ENCODE results near the gene TPT1. TPM values are rescaled to one million over a fixed set of nuclear protein-coding genes. Genes with fewer than 3 reads are reported as not detected.
"Not testable (repeated sequence)": the region's sequence is repeated elsewhere in the genome, so short reads cannot be mapped to it uniquely, and the experiment has no call there.

TPT1 gene
- total RNA-seq: 4,768 TPM
- polyA plus RNA-seq: 12,260 TPM
- long read RNA-seq, donor 1, full-length matches to known transcripts: 233 of 288 reads
- long read RNA-seq, donor 1, partial matches to known transcripts: 55 of 288 reads
- long read RNA-seq, donor 1, other reads (novel, unspliced or antisense): 0 of 288 reads
- long read RNA-seq, donor 2: 0 reads
- long read RNA-seq, donor 3, full-length matches to known transcripts: 5,874 of 6,758 reads
- long read RNA-seq, donor 3, partial matches to known transcripts: 652 of 6,758 reads
- long read RNA-seq, donor 3, other reads (novel, unspliced or antisense): 232 of 6,758 reads
- long read RNA-seq, donor 4, full-length matches to known transcripts: 1,307 of 1,643 reads
- long read RNA-seq, donor 4, partial matches to known transcripts: 302 of 1,643 reads
- long read RNA-seq, donor 4, other reads (novel, unspliced or antisense): 34 of 1,643 reads
- long read RNA-seq, donor 5, full-length matches to known transcripts: 5,895 of 7,196 reads
- long read RNA-seq, donor 5, partial matches to known transcripts: 1,154 of 7,196 reads
- long read RNA-seq, donor 5, other reads (novel, unspliced or antisense): 147 of 7,196 reads
- long read RNA-seq, donor 6, full-length matches to known transcripts: 1,116 of 1,374 reads
- long read RNA-seq, donor 6, partial matches to known transcripts: 228 of 1,374 reads
- long read RNA-seq, donor 6, other reads (novel, unspliced or antisense): 30 of 1,374 reads
- long read RNA-seq, donor 7, full-length matches to known transcripts: 1,721 of 2,255 reads
- long read RNA-seq, donor 7, partial matches to known transcripts: 457 of 2,255 reads
- long read RNA-seq, donor 7, other reads (novel, unspliced or antisense): 77 of 2,255 reads
- long read RNA-seq, donor 8, full-length matches to known transcripts: 1,229 of 1,328 reads
- long read RNA-seq, donor 8, partial matches to known transcripts: 77 of 1,328 reads
- long read RNA-seq, donor 8, other reads (novel, unspliced or antisense): 22 of 1,328 reads
- long read RNA-seq, donor 9, full-length matches to known transcripts: 1,189 of 1,424 reads
- long read RNA-seq, donor 9, partial matches to known transcripts: 189 of 1,424 reads
- long read RNA-seq, donor 9, other reads (novel, unspliced or antisense): 46 of 1,424 reads
- long read RNA-seq, donor 10, full-length matches to known transcripts: 1,886 of 2,177 reads
- long read RNA-seq, donor 10, partial matches to known transcripts: 236 of 2,177 reads
- long read RNA-seq, donor 10, other reads (novel, unspliced or antisense): 55 of 2,177 reads

DNA sequence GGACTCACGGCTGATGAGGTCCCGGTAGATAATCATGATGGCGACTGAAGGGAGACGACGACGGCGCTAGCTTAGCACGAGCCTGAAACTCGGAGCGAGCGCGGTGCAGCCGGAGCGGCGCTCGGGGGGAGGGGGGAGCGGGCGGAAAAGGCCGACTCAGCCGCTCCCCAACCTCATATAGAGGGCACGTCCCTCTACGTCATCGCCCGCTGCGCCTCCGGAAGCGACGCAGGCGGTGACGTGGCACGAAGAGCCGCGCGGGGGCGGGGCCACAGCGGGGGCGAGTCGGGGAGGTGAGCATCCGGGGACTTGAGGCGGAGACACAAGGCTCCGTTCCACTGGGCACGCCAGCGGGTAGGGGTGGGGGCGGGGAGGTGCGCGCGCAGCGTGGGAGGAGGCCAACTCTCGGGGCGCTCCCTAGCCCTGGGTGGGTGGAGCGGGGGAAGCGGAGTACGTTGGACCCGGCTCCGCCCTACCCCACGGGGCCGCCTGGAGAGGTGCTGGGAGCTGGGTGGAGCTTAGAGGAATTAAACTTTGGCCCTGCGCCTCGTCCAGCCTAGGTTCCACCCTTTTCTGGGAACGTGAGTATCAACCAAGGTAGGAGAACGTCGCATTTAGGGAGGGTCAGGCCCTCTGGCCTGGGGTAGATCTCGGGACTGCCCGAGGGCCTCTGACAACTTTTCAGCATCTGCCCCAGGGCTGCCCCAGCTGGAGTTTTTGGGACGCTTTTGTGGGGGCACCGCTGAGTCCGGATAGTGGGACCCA, at the start of gene TPT1:
Gene TPT1 (minus strand): TSS at position 150 of the 765 bp plus-strand sequence. CDS start 114 bp downstream, at position 36.
- Histone ChIP-seq H3K9me3 (ENCODE audit: control insufficient read depth in 2 of 2, insufficient read depth in 1 of 2, low read length in 1 of 2) (no peaks in the 10 kb centered on the region), H3K4me1 (ENCODE audit: control insufficient read depth in 2 of 2, insufficient read depth in 2 of 2, low read length in 2 of 2) (peaks cover 6 to 16% of the 10 kb centered on the region in 2 donors), H3K36me3 (ENCODE audit: control insufficient read depth in 2 of 2, insufficient read depth in 2 of 2, low read length in 1 of 2) (peaks cover 30 to 48% of the 10 kb centered on the region in 2 donors), H3K4me3 (ENCODE audit: low read length in 2 of 2) (peak within 1 kb of the TSS; percentile 90 to 99), H3K27ac (ENCODE audit: low read depth in 1 of 2, low read length in 1 of 2) (peak within 1 kb of the TSS; percentile 99), H3K27me3 (ENCODE audit: control insufficient read depth in 2 of 2, insufficient read depth in 1 of 2, low read length in 1 of 2) (no peaks in the 10 kb centered on the region)
- DNase-seq (ENCODE audit: low read depth in 6 of 9, low spot score in 9 of 9): peak; percentile 92 to 100 (median 99)
- WGBS: under 1% methylated on average over 67 of the region's 67 CpGs

DNA sequence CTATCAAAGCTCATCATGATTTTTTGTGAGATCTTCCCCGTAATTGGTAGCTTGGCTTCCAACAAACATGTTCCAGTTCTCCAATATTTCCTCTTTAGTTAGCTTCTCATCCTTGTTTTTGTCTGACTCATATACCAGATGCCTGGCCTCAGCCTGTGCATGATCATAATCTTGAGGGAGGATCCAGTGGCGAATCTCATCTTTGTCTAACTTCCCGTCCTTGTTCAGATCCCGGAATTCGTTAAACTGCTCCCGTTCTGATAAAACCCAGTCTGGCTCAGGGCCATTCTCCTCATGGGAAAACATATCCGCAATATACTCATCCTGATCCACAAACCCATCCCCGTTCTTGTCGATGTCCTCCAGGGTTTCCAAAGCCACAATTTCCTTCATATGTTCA, 49.4 kb upstream of the TPT1 start:
- 96% methylated on average over 8 of the region's 9 CpGs for WGBS
- not testable (repeated sequence) for H3K27me3 ChIP-seq (ENCODE audit: control insufficient read depth in 2 of 2, insufficient read depth in 1 of 2, low read length in 1 of 2); DNase-seq (ENCODE audit: low read depth in 6 of 9, low spot score in 9 of 9); H3K27ac ChIP-seq (ENCODE audit: low read depth in 1 of 2, low read length in 1 of 2); H3K36me3 ChIP-seq (ENCODE audit: control insufficient read depth in 2 of 2, insufficient read depth in 2 of 2, low read length in 1 of 2); H3K4me3 ChIP-seq (ENCODE audit: low read length in 2 of 2); H3K9me3 ChIP-seq (ENCODE audit: control insufficient read depth in 2 of 2, insufficient read depth in 1 of 2, low read length in 1 of 2); H3K4me1 ChIP-seq (ENCODE audit: control insufficient read depth in 2 of 2, insufficient read depth in 2 of 2, low read length in 2 of 2)

DNA sequence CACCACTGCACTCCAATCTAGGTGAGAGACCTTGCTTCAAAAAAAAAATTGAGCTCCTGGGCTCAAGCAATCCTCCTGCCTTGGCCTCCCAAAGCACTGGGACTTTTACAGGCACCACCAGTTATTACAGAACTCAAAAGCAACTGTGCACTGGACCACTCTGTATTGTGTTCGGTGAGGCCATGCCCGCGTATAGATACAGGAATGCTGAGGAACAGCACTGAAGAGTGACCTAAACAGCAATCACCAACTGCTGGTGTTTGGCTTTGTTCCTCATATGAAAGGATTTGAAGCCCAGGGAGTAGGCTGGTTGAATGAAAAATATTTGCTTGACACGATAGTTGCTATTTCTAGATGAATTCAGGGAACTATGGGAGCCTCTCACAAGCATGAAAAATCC, 47.7 kb upstream of the TPT1 start:
- H3K9me3 ChIP-seq (ENCODE audit: control insufficient read depth in 2 of 2, insufficient read depth in 1 of 2, low read length in 1 of 2): no peaks in the 10 kb centered on the region
- no peaks in the 10 kb centered on the region for H3K27me3 ChIP-seq (ENCODE audit: control insufficient read depth in 2 of 2, insufficient read depth in 1 of 2, low read length in 1 of 2)
- no peak overlapping the region for H3K27ac ChIP-seq (ENCODE audit: low read depth in 1 of 2, low read length in 1 of 2)
- no peaks in the 10 kb centered on the region for H3K4me1 ChIP-seq (ENCODE audit: control insufficient read depth in 2 of 2, insufficient read depth in 2 of 2, low read length in 2 of 2)
- peaks cover 0 to 8% of the 10 kb centered on the region in 2 donors for H3K36me3 ChIP-seq (ENCODE audit: control insufficient read depth in 2 of 2, insufficient read depth in 2 of 2, low read length in 1 of 2)
- no peak overlapping the region for H3K4me3 ChIP-seq (ENCODE audit: low read length in 2 of 2)
- DNase-seq (ENCODE audit: low read depth in 6 of 9, low spot score in 9 of 9): no peak
- WGBS: 97% methylated on average over 4 of the region's 4 CpGs

DNA sequence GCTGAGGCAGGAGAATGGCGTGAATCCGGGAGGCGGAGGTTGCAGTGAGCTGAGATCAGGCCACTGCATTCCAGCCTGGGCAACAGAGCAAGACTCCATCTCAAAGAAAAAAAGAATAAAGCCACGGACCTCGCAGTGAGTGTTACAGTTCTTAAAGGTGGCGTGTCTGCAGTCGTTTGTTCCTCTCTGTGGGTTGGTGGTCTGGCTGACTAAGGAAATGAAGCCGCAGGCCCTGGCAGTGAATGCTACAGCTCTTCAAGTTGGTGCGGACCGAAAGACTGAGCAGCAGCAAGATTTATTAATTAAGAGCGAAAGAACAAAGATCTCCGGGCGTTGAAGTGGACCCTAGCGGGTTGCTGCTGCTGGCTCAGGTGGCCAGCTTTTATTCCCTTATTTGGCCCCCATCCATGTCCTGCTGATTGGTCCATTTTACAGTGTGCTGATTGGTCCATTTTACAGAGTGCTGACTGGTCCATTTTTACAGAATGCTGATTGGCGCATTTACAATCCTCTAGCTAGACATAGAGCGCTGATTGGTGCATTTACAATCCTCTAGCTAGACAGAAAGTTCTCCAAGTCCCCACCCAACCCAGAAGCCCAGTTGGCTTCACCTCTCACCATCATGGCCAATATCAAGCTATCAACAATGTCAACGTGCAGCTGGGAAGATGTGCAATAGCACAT, 46.1 kb upstream of the TPT1 start:
- not testable (repeated sequence) for H3K27ac ChIP-seq (ENCODE audit: low read depth in 1 of 2, low read length in 1 of 2); H3K36me3 ChIP-seq (ENCODE audit: control insufficient read depth in 2 of 2, insufficient read depth in 2 of 2, low read length in 1 of 2); H3K4me3 ChIP-seq (ENCODE audit: low read length in 2 of 2); H3K9me3 ChIP-seq (ENCODE audit: control insufficient read depth in 2 of 2, insufficient read depth in 1 of 2, low read length in 1 of 2); H3K27me3 ChIP-seq (ENCODE audit: control insufficient read depth in 2 of 2, insufficient read depth in 1 of 2, low read length in 1 of 2); H3K4me1 ChIP-seq (ENCODE audit: control insufficient read depth in 2 of 2, insufficient read depth in 2 of 2, low read length in 2 of 2); DNase-seq (ENCODE audit: low read depth in 6 of 9, low spot score in 9 of 9)
- 54% methylated on average over 17 of the region's 17 CpGs for WGBS

DNA sequence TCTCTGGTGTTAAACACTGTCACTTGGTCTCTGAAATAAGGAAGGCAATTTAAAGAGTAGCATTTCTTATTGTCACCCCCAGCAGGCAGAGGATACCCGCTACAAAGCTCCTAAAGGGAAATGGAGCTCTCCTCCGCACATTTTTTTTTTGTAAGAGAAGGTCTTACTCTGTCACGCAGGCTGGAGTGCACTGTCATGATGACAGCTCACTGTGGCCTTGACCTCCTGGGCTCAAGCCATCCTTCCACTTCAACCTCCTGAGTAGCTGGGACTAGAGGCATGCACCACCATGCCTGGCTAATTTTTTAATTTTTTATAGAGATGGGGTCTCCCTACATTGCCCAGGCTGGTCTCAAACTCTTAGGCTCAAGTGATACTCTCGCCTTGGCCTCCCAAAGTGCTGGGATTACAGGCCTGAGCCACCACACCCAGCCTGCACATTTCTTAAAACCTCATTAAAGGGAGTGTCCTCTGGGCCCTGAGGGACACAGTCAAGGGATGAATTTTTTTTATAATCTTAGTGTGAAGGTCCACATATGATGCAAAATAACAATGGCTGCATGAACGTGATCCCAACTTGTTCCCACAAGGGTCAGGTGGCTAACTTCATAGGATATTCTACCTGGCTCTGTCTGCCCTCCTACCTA, 45.0 kb upstream of the TPT1 start:
- Histone ChIP-seq H3K9me3 (ENCODE audit: control insufficient read depth in 2 of 2, insufficient read depth in 1 of 2, low read length in 1 of 2) (no peaks in the 10 kb centered on the region), H3K4me1 (ENCODE audit: control insufficient read depth in 2 of 2, insufficient read depth in 2 of 2, low read length in 2 of 2) (no peaks in the 10 kb centered on the region), H3K27me3 (ENCODE audit: control insufficient read depth in 2 of 2, insufficient read depth in 1 of 2, low read length in 1 of 2) (no peaks in the 10 kb centered on the region), H3K4me3 (ENCODE audit: low read length in 2 of 2) (no peak overlapping the region), H3K27ac (ENCODE audit: low read depth in 1 of 2, low read length in 1 of 2) (no peak overlapping the region), H3K36me3 (ENCODE audit: control insufficient read depth in 2 of 2, insufficient read depth in 2 of 2, low read length in 1 of 2) (peaks cover 0 to 5% of the 10 kb centered on the region in 2 donors)
- no peak for DNase-seq (ENCODE audit: low read depth in 6 of 9, low spot score in 9 of 9)
- 98% methylated on average over 5 of the region's 5 CpGs for WGBS

DNA sequence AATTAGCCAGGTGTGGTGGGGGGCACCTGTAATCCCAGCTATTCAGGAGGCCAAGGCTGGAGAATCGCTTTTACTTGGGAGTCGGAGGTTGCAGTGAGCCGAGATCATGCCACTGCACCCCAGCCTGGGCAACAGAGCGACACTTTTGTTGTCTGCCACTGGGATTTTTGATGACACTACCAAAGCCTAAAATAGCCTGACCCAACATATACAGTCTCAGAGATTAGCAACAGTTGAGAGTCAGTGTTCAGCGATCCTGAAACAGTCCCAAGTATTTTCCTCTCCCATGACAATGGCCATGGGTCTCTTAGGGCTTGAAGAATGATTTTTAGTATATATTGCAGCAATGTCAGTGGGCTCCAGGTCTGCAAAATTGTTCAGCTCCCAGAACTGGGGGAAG, 44.3 kb upstream of the TPT1 start:
- H3K4me3 ChIP-seq (ENCODE audit: low read length in 2 of 2): no peak overlapping the region
- H3K36me3 ChIP-seq (ENCODE audit: control insufficient read depth in 2 of 2, insufficient read depth in 2 of 2, low read length in 1 of 2): peaks cover 0 to 5% of the 10 kb centered on the region in 2 donors
- no peak for DNase-seq (ENCODE audit: low read depth in 6 of 9, low spot score in 9 of 9)
- WGBS: over 99% methylated on average over 5 of the region's 5 CpGs
- H3K27ac ChIP-seq (ENCODE audit: low read depth in 1 of 2, low read length in 1 of 2): no peak overlapping the region
- H3K9me3 ChIP-seq (ENCODE audit: control insufficient read depth in 2 of 2, insufficient read depth in 1 of 2, low read length in 1 of 2): no peaks in the 10 kb centered on the region
- H3K27me3 ChIP-seq (ENCODE audit: control insufficient read depth in 2 of 2, insufficient read depth in 1 of 2, low read length in 1 of 2): no peaks in the 10 kb centered on the region
- no peaks in the 10 kb centered on the region for H3K4me1 ChIP-seq (ENCODE audit: control insufficient read depth in 2 of 2, insufficient read depth in 2 of 2, low read length in 2 of 2)

DNA sequence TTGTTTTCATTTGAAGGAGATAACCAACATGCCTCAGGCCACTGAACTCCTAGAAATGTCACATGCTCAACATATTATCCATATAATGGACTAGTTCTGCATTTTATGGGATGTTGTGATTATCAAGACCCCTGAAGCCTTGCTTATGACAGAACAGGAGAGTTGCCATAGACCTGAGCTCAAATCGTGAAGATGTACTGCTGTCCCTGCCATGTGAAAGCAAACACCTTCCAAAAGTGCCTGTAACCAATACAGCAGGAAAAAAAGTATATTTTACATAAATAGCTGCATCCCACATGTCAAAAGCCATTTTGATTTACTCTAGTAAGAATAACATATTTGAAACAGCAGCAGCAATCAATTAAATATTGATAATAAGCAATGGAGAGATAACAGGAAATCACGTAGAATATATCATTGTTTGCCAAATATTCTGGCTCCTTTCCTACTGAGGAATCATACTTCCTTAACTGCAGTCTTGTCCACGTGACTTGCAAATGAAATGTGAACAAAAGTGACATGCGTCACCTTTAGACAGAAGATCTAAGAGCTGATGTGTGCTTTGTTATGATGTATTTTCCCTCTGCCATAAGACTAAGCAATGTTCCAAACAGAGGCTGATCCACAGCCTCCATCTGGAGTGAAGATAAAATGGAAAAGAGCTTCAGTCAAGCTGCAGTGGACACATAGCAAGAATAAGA, 43.6 kb upstream of the TPT1 start:
- 98% methylated on average over 4 of the region's 4 CpGs for WGBS
- no peak for DNase-seq (ENCODE audit: low read depth in 6 of 9, low spot score in 9 of 9)
- Histone ChIP-seq H3K27ac (ENCODE audit: low read depth in 1 of 2, low read length in 1 of 2) (no peak overlapping the region), H3K4me1 (ENCODE audit: control insufficient read depth in 2 of 2, insufficient read depth in 2 of 2, low read length in 2 of 2) (no peaks in the 10 kb centered on the region), H3K9me3 (ENCODE audit: control insufficient read depth in 2 of 2, insufficient read depth in 1 of 2, low read length in 1 of 2) (no peaks in the 10 kb centered on the region), H3K36me3 (ENCODE audit: control insufficient read depth in 2 of 2, insufficient read depth in 2 of 2, low read length in 1 of 2) (peaks cover 0 to 5% of the 10 kb centered on the region in 2 donors), H3K4me3 (ENCODE audit: low read length in 2 of 2) (no peak overlapping the region), H3K27me3 (ENCODE audit: control insufficient read depth in 2 of 2, insufficient read depth in 1 of 2, low read length in 1 of 2) (no peaks in the 10 kb centered on the region)
